Cardiac fibroblast (primary cell): ENCODE results near the gene RAG1.

Experiments
- DNase-seq, 2 donors: peaks; one replicate each; pipeline versions ENCODE4 v3.0.0 to v3.0.0-alpha.2; 2010; ENCODE audit warnings: low read depth in 2 of 2
- H3K4me3 ChIP-seq, 2 donors: replicated peaks in 1 of 2; 1 replicate in 1 of 2; 2 replicates in 1 of 2; pipeline ENCODE4 v1.5.1; 2011; ENCODE audit warnings: low read depth in 2 of 2, low read length in 2 of 2, mild to moderate bottlenecking in 2 of 2, moderate library complexity in 1 of 2
- TF ChIP-seq, protein P1 (sequence below): IDR thresholded peaks from one replicate; pipeline ENCODE4 v1.5.1; 2011; ENCODE audit warnings: low read depth, mild to moderate bottlenecking, low read length, inconsistent platforms

RAG1 gene

DNA sequence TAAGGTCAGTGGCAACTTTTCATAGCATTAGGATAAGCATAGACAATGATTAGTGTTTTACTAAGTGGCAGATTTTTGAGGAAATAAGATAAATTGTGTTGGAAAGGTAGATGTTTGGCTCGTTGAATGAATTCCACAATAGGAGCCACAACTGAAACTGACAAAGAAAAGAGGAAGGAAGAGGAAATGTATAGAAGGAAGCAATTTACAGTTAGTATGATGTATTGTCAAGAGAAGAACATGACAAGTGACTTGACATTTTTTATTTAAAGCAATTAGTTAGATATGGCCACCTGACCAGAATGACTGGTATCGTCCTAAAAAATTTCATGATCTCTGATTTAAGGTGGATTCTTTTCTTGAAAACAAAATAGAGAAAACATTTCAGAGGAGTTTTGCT is 33.3 kb downstream of the RAG1 start:
- no peak overlapping the region for H3K4me3 ChIP-seq
- no peak for DNase-seq
- TF ChIP-seq, protein P1, sequence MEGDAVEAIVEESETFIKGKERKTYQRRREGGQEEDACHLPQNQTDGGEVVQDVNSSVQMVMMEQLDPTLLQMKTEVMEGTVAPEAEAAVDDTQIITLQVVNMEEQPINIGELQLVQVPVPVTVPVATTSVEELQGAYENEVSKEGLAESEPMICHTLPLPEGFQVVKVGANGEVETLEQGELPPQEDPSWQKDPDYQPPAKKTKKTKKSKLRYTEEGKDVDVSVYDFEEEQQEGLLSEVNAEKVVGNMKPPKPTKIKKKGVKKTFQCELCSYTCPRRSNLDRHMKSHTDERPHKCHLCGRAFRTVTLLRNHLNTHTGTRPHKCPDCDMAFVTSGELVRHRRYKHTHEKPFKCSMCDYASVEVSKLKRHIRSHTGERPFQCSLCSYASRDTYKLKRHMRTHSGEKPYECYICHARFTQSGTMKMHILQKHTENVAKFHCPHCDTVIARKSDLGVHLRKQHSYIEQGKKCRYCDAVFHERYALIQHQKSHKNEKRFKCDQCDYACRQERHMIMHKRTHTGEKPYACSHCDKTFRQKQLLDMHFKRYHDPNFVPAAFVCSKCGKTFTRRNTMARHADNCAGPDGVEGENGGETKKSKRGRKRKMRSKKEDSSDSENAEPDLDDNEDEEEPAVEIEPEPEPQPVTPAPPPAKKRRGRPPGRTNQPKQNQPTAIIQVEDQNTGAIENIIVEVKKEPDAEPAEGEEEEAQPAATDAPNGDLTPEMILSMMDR = no peak

DNA sequence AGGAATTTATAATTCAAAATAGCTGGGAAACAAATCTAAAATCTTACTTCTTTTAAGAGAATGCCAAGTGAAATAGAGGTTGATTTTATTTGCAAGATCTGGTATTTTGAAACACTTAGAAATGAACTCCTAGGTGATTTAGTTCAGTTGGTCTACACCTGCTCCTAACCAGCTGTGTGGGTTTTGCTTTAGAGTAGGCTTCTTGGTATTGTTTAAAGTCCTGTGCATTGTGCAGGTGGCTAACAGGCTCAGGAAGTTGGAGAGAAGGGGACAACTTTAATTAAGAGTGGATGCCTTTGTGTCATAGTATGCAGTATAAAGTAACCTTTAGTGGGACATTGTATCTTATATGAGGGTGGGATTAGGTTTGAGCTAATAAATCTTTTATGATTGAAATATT is 34.3 kb downstream of the RAG1 start:
- no peak for DNase-seq
- TF ChIP-seq, protein P1 = no peak

DNA sequence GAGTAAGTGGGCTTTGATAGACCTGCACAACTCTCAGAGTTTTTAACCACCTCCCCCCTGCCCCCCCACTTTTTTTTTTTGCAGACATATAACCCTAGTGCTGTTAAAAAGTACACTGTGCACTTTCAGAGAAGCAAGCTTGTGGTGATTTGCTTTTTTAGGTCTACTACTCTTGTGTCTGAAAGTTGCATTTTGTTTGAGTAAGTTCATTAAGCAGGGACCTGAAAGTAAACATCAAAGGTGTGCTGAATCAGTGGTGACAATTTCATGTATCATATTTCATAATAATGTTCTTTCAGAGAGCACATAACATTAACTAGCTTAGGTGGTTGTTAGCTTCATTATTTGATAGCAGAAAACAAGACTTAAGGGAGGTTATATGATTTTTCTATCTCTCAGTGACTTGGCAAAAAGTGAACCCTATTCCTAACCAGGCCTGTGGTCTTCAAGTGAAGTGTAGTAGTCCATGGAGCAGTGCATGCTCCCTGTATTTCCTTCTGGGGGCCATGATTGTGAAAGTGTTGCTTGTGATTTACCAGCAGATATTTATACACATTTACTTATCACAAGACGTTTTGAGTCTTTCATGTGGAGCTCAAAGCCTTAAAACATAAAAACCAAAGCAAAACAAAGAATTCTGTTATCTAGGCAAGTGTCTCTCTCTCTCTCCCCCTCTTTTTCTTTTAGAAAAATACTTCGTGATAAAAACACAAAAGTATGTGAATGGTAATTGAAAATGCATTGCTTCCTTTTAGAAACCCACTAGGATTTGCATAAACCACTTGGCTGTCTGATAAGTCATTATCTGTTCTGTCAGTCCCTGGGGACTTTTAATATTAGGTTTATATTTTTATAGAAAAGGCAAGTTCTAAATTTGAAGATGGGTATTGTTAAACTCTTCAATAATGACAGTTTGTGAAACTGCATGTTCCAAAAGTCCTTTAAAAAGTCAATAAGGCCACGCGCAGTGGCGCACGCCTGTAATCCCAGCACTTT is 37.7 kb downstream of the RAG1 start:
- H3K4me3 ChIP-seq = no peak overlapping the region
- TF ChIP-seq, protein P1 = no peak
- DNase-seq = no peak

More for the DNA sequence above, 34.3 kb downstream of the RAG1 start:
- H3K4me3 ChIP-seq = no peak overlapping the region

DNA sequence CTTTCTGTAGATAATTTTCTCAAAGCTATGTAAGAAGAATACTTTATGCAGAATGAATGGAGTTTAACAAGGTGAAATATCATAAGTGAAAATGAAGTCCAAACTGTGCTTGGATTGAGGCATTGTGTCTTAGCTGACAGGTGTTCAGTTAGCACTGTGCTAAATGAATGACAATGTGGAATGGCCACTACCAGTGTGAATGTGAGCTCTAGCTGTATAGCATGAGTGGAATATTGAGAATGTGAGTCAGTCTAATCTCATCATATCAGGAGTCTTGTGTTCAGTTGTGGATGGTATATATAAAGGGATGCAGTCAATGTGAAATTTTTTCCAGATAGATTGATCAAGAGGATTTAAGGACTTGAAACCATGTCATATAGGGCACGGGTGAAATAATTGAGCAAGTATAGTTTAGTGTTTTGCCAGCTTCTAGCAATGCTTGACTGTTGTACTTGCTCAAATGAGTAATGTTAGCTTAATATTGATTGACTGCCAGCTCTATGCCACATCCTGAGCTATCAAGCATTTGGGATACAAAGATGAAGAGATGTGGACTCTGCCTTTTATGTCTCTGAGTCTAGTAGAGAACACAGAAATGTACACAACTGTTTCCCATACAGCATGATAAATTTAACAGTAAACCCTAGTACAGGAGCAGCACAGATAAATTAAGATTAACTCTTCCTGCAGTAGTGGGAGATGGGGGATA is 40.8 kb downstream of the RAG1 start:
- no peak for DNase-seq
- no peak overlapping the region for H3K4me3 ChIP-seq
- TF ChIP-seq, protein P1 = no peak

DNA sequence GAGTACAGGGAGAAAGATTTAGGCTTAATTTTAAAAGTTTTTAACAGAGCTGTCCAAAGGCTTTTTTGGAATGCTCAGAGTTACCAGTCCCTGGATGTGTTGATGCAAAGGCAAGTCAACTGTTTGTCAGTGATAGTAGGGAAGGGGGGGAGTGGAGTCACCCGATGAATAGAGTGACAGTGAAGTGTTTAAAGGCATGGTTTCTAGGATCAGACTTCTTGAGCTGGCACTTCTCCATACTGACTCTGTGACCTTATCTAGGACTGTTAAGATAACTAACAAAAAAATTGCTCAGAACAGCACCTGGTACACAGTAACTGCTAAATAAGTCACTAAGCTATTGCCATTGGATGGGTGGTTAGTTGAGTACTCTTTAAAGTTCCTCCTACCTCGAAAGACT is 41.6 kb downstream of the RAG1 start:
- DNase-seq = no peak
- TF ChIP-seq, protein P1 = no peak
- no peak overlapping the region for H3K4me3 ChIP-seq

DNA sequence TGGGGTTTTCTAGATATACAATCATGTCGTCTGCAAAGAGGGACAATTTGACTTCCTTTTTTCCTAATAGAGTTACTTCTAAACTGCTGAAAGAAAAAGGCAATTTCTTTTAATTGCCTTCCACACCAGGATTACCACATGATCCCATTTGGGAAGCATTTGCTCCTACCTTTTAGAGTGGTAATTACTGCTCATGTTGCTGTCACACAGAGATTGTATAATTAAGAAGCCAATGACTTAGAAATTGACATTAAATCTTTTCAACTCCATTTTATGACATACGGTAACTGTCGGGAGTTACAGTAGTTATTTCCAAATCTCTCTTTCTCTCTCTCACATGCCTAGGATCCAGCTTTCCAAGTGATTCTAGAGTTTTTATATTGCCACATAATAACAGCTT is 48.0 kb downstream of the RAG1 start:
- no peak overlapping the region for H3K4me3 ChIP-seq
- TF ChIP-seq, protein P1 = no peak
- DNase-seq = no peak
